ENCODE data around the gene NDUFB6.

DNA sequence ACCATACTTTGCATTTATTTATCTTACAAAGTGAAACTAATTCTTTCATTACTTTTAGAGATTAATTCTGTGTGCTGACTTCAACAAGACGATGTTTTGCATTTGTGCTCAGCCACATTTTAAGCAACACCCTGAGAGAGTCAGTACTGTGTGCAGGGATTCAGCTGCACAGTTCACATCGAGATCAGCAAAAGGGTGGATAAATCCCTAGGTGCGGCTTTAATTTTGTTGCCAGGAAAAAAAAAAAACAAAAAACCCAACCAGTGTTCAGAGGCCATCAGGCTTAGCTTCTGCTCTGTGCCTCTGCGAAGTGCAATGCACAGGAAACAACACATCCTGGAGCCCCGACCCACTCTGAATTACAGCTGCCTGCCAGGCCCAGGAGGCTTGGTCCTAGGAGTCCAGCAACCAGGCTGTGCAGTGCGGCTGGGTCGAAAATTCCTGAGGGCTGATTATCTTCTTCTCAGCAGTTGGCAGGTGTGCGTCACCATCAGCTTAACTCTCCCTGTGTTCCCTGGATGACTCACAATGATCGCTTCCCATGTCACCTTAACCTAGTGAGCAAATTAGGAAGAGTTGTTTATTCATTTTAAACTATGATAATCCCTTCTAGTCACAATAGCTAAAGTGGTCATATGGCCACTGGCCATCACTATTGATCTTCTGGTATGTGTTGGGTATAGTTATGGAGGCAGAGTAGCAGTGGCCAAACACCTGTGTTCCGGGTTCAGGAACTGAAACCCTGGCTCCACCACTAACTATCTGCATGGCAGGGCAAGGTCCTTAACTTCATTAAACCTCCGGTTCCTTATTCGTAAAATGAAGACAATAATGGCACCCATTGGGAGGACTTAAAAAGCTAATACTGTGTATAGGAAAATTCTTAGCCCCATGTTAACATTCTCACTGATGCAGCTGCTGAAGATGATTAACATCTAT, 31.2 kb upstream of the NDUFB6 start:
- TF ChIP-seq, protein P1, sequence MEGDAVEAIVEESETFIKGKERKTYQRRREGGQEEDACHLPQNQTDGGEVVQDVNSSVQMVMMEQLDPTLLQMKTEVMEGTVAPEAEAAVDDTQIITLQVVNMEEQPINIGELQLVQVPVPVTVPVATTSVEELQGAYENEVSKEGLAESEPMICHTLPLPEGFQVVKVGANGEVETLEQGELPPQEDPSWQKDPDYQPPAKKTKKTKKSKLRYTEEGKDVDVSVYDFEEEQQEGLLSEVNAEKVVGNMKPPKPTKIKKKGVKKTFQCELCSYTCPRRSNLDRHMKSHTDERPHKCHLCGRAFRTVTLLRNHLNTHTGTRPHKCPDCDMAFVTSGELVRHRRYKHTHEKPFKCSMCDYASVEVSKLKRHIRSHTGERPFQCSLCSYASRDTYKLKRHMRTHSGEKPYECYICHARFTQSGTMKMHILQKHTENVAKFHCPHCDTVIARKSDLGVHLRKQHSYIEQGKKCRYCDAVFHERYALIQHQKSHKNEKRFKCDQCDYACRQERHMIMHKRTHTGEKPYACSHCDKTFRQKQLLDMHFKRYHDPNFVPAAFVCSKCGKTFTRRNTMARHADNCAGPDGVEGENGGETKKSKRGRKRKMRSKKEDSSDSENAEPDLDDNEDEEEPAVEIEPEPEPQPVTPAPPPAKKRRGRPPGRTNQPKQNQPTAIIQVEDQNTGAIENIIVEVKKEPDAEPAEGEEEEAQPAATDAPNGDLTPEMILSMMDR (IDR thresholded peaks at IDR 0.05; ENCODE audit: low read depth, low read length, poor library complexity, severe bottlenecking), result no peak
- no peak for TF ChIP-seq EZH2phosphoT487 (IDR thresholded peaks at IDR 0.05; ENCODE audit: borderline replicate concordance, low read length)
